ENCODE measurements around the gene KMT2A.
"Not testable (repeated sequence)": the region's sequence is repeated elsewhere in the genome, so short reads cannot be mapped to it uniquely, and the experiment has no call there.

The KMT2A gene

DNA sequence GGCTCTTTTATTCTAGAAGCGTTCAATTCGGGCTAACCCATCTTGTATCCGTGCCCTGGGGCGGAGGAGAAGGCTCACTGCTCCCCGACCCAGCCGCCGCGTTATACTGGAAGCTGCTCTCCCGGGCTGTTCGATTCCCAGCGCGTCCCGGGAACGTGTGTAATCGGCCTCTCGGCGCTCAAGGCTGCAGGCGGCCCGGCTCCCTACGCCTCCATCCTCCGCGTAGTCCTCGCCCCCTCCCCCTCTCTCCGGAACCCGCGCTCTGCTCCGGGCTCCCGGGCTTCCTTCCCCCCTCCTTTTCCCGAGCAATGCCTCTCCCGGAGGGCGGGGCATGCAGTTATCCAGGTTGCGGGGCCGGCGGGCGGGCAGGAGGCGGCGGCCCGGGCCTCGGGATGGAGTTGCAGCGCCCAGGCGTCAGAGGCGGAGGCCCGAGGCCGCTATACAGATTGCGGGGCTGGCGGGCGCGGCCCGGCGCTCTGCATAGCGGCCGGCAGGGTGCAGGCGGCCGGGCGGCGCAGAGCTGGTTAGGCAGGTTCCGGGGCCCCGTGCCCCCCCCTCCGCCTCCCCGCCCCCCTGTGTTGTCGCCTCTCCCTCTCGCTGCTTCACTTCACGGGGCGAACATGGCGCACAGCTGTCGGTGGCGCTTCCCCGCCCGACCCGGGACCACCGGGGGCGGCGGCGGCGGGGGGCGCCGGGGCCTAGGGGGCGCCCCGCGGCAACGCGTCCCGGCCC, at the start of gene KMT2A:
TSS of gene KMT2A (plus strand) at position 600 of the 732 bp plus-strand sequence. CDS start at position 621, 21 bp downstream.
- peak; percentile 96 to 99 (median 98) for DNase-seq

DNA sequence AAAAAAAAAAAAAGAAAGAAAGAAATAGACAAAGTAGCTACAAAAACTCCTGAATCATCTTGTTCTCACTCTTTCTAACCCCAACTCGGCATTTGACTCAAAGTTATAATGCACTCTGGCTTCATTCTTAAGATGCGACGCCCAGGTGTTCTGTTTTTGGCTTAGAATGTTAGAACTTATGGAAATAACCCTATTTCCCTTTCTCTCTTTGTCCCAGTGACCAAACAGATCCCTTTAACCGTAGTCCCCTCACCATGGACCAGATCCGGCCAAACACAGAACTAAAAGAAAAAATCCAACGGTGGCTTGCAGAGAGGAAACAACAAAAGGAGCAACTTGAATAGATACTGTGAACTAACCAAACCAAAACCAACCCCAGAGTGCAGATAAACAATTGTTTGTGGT, 40.2 kb upstream of the KMT2A start:
- no peak for DNase-seq

- no peak for DNase-seq
Observed at GRCh38 chr11:118397448-118397847, 38.8 kb upstream of the KMT2A start.

DNA sequence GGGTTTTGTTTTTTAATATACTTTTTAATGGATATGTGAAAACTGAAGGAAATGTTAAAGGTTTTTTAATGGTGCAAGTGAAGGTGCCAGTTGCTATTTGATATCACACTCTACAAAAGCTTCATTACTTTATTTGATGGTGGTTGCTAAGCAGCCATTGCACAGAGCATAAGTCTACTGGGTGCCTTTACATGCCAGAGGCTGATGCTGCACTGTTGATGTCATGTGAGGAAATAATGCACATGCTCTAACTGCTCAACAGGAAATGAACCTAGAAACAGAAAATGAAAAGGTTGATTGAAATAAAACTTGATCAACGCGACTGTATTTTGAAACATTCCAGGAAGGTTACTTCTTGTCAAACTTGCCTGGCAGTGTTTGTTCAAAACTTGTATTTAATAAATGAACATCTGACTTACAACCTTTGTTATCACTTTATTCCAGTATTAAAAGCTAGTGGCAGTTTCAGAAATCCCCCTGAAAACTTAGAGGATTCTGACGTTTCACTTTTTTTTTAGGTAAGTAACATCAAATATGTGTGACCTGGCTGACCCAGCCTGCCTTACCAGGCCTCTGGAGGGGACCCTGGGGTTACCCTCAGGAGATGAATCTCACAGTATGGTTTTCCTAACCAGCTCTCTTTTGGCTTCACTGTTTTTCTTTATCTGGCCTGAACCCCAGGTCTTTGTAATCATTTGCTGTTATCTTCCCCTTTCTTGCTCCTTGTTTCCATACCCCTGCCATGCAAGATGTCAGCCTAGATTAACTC, 37.3 kb upstream of the KMT2A start:
- peak in 1 of 3 donors; percentile 21 for DNase-seq

- DNase-seq, result peak; percentile 95 to 97 (median 96)
Observed at GRCh38 chr11:118401151-118401879, 35.0 kb upstream of the KMT2A start, which contains the start of gene ATP5MG. Gene ATP5MG (plus strand): TSS chr11:118401606. CDS start chr11:118401666, 60 bp downstream.

GRCh38 chr11:118401880-118402590, 34.3 kb upstream of the KMT2A start:
- peak; percentile 31 to 55 (median 49) for DNase-seq

GRCh38 chr11:118402594-118402993, 33.7 kb upstream of the KMT2A start:
- DNase-seq, result not testable (repeated sequence)

GRCh38 chr11:118406599-118407166, 29.6 kb upstream of the KMT2A start:
- no peak for DNase-seq

- no peak for DNase-seq
Observed at GRCh38 chr11:118410055-118410745, 26.1 kb upstream of the KMT2A start.

GRCh38 chr11:118411530-118411929, 24.8 kb upstream of the KMT2A start:
- DNase-seq, result no peak

DNA sequence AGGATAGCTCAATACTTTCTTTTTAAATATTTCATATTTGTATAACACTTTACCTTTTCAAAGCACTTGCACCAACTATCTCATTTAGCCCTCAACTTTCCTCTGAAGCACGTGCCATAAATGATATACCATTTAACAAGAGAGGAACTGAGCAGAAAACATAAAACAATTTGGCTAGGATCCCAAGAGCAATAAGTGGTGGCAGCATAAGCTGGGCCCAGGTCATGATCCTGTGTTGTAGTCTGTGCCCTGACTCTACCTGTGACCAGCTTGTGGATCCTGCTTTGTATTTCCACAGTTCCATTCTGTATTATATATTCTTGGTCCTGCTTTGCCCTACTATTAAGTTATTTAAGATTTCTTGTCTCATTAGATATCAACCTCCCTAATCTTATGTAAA, 23.4 kb upstream of the KMT2A start:
- no peak for DNase-seq

DNA sequence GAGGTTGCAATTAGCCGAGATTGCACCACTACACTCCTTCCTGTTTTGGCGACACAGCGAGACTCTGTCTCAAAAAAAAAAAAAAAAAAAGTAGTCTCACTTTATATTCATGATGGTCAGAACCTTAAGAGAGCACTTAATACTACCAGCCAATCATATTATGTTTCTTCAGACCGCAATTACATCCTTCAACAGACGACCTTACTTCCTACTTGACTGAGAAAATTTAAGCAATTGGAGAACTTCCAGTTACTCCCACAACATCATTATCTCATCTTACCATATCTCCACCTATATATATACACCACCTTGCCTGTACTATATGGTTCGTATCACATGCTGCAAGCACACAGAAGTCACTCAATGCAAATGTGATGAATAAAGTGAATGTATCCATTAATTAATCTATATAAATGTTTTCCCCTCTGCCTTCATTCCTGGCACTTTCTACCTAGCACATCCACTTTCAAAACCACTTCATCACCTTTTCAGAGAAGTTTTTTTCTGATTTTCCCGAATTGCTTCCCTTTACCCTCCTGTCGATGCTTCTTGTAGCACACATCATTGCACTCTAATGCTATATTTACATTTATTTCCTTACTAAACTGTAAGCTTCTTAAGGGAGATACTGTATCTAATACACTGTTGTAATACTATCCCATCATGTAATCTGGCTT, 21.1 kb upstream of the KMT2A start:
- DNase-seq, result peak; percentile 57 to 76 (median 67)

DNA sequence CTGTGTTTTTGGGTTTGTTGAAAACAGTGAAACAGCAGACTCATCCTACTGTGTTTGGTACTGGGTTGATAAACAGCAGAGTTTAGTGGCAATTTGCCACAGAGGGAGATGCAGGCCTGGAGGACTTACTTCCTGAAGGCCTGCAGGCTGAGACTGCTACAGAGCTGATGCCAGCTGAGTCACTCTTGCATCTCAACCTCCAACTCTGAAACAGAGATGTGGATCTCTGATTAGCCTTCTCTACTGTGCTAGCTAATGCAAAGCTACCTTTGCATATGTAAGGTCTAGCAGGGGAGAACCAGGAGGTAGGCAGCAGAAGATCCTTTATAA, 20.6 kb upstream of the KMT2A start:
- DNase-seq, result peak; percentile 50 to 58 (median 51)

DNA sequence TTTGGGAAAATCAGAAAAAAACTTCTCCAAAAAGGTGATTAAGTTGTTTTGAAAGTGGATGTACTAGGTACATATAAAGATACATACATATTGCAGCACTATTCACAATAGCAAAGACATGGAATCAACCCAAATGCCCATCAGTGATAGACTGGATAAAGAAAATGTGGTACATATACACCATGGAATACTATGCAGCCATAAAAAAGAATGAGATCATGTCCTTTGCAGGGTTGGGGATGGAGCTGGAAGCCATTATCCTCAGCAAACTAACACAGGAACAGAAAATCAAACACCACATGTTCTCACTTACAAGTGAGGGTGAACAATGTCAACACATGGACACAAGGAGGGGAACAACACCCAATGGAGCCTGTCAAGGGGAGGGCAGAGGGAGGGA, 19.4 kb upstream of the KMT2A start:
- DNase-seq, result not testable (repeated sequence)

DNA sequence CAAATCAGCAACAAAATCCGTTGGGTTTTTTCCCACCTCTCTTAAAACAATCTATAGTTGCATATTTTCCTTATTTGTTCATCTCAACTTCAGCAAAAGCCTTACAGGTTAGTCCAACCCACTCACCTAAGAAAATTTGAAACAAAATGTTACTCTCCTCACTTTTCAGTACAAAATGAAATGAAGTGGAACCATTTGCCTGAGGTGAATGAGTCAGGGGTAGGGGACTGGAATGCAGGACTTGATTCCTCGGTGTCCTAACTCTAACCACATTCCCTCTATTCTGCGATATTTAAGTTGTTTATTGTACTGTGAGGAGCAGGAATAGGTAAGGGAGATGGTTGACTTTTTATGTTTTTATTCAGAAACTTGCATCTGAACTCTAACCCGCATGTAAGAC, 18.5 kb upstream of the KMT2A start:
- no peak for DNase-seq

- DNase-seq, result no peak
Observed at GRCh38 chr11:118418766-118419165, 17.5 kb upstream of the KMT2A start.

- DNase-seq, result no peak
Observed at GRCh38 chr11:118427707-118428106, 8.6 kb upstream of the KMT2A start.

- DNase-seq, result no peak
Observed at GRCh38 chr11:118430956-118431355, 5.3 kb upstream of the KMT2A start.

DNA sequence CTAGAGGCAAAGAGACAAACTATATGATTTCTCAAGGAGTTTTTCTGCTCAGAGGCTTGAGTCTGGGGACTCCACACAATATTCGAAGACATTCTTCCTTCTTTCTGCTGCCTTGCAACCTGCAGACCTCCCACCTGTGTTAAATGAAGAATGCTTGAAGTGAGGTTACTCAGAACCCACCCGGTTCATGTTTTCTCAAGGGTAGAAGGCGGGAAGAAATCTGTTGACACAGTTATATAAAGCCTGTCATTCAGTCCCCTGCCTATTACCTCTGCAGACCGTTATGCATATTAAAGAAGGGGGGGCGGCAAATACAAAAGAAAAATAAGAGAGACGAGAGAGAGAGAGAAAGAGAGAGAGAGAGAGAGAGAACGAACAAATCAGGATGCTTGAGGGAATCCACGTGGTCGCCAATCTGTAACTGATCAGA, 2.2 kb upstream of the KMT2A start:
- DNase-seq, result no peak

- peak in 1 of 3 donors; percentile 31 for DNase-seq
Observed at GRCh38 chr11:118434553-118435289, 1.6 kb upstream of the KMT2A start.
